DOHH2 (cell line): Measurements from ENCODE around the gene SLC47A1.

ENCODE experiments used
- H3F3A ChIP-seq: fragments of 200-600 bp; sonication (generic), shearing (Covaris generic); 2 replicates; pipeline ENCODE4 v1.6.0; 2016; ENCODE audit warnings: antibody characterized with exemption, mild to moderate bottlenecking; ENCODE audit not compliant: control insufficient read depth, insufficient read depth
- H3K27ac ChIP-seq: fragments of 200-600 bp; sonication (generic); 2 replicates; pipeline ENCODE4 v1.5.1; 2014; ENCODE audit warnings: low read depth, mild to moderate bottlenecking, low read length, moderate library complexity
- H3K27me3 ChIP-seq: fragments of 200-600 bp; sonication (generic); 2 replicates; pipeline ENCODE4 v1.6.1; 2014; ENCODE audit warnings: mild to moderate bottlenecking, low read length, mixed read lengths; ENCODE audit not compliant: control insufficient read depth
- H3K36me3 ChIP-seq: fragments of 200-600 bp; sonication (generic); 2 replicates; pipeline ENCODE4 v1.6.1; 2014; ENCODE audit warnings: mild to moderate bottlenecking, low read length, moderate library complexity, mixed read lengths; ENCODE audit not compliant: control insufficient read depth
- H3K4me1 ChIP-seq: fragments of 200-600 bp; sonication (generic); 2 replicates; pipeline ENCODE4 v1.6.1; 2014; ENCODE audit warnings: mild to moderate bottlenecking, low read length, mixed read lengths; ENCODE audit not compliant: control insufficient read depth
- H3K4me2 ChIP-seq: fragments of 200-600 bp; sonication (generic); 2 replicates; pipeline ENCODE4 v1.6.0; 2014; ENCODE audit warnings: mild to moderate bottlenecking, low read length, moderate library complexity
- H3K4me3 ChIP-seq: fragments of 200-600 bp; sonication (generic); 2 replicates; pipeline ENCODE4 v1.5.1; 2014; ENCODE audit warnings: mild to moderate bottlenecking, low read length, mixed read lengths
- H3K79me2 ChIP-seq: fragments of 200-600 bp; sonication (generic); 2 replicates; pipeline ENCODE4 v1.6.1; 2014; ENCODE audit warnings: mild to moderate bottlenecking, low read length, mixed read lengths; ENCODE audit not compliant: control insufficient read depth
- H3K9me2 ChIP-seq: fragments of 200-600 bp; sonication (generic); replicated peaks from 2 replicates; pipeline ENCODE4 v1.6.1; 2014; ENCODE audit warnings: mild to moderate bottlenecking, low read length, mixed read lengths; ENCODE audit not compliant: control insufficient read depth
- H3K9me3 ChIP-seq: fragments of 200-600 bp; sonication (generic); 2 replicates; pipeline ENCODE4 v1.6.1; 2014; ENCODE audit warnings: antibody characterized with exemption, low read length, mixed read lengths; ENCODE audit not compliant: control insufficient read depth, insufficient read depth
- H4K20me1 ChIP-seq: fragments of 200-600 bp; sonication (generic); 2 replicates; pipeline ENCODE4 v1.6.0; 2014; ENCODE audit warnings: low read depth, mild to moderate bottlenecking, antibody characterized with exemption, low read length, moderate library complexity; ENCODE audit not compliant: control insufficient read depth, insufficient read depth
- EZH2phosphoT487 ChIP-seq: fragments of 200-600 bp; sonication (generic); IDR thresholded peaks from 2 replicates; pipeline ENCODE4 v1.6.1; 2017; ENCODE audit warnings: borderline replicate concordance, mild to moderate bottlenecking, antibody characterized with exemption, low read length, moderate library complexity, mixed read lengths
- TF ChIP-seq, protein P1 (sequence below): fragments of 200-600 bp; sonication (generic); IDR thresholded peaks from one replicate; pipeline ENCODE4 v1.5.1; 2014; ENCODE audit warnings: antibody characterized with exemption, mild to moderate bottlenecking, low read depth, low read length; ENCODE audit not compliant: poor library complexity, severe bottlenecking

The SLC47A1 gene

DNA sequence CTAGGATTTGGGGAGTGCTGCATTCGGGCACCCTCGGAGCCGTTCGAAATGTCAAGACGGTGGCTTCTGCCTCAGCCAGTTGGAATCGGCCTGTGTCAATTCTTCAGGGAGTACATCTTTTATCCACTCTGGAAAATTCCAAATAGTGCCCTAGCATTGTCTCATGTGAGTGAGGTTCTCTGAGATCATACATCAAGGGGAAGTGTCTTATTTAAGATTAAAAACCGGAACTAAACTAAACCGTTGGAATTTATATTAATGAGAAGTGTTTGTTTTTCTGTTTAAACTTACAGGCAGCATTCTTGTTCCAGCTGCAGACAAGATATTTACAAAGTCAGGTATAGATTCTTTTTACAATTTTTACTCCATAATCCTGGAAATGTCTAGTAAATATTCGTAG, 56.8 kb downstream of the SLC47A1 start:
- Histone ChIP-seq H3K4me2 (no peak overlapping the region), H3F3A (no peaks in the 10 kb centered on the region), H3K27ac (no peak overlapping the region), H3K4me3 (no peak overlapping the region), H3K27me3 (no peaks in the 10 kb centered on the region), H3K9me2 (no peaks in the 10 kb centered on the region), H4K20me1 (no peaks in the 10 kb centered on the region; the same call in 1 of the 2 replicates), H3K4me1 (no peaks in the 10 kb centered on the region), H3K79me2 (no peaks in the 10 kb centered on the region), H3K36me3 (no peaks in the 10 kb centered on the region), H3K9me3 (no peaks in the 10 kb centered on the region)
- TF ChIP-seq, protein P1, sequence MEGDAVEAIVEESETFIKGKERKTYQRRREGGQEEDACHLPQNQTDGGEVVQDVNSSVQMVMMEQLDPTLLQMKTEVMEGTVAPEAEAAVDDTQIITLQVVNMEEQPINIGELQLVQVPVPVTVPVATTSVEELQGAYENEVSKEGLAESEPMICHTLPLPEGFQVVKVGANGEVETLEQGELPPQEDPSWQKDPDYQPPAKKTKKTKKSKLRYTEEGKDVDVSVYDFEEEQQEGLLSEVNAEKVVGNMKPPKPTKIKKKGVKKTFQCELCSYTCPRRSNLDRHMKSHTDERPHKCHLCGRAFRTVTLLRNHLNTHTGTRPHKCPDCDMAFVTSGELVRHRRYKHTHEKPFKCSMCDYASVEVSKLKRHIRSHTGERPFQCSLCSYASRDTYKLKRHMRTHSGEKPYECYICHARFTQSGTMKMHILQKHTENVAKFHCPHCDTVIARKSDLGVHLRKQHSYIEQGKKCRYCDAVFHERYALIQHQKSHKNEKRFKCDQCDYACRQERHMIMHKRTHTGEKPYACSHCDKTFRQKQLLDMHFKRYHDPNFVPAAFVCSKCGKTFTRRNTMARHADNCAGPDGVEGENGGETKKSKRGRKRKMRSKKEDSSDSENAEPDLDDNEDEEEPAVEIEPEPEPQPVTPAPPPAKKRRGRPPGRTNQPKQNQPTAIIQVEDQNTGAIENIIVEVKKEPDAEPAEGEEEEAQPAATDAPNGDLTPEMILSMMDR = no peak
- no peak for TF ChIP-seq EZH2phosphoT487

DNA sequence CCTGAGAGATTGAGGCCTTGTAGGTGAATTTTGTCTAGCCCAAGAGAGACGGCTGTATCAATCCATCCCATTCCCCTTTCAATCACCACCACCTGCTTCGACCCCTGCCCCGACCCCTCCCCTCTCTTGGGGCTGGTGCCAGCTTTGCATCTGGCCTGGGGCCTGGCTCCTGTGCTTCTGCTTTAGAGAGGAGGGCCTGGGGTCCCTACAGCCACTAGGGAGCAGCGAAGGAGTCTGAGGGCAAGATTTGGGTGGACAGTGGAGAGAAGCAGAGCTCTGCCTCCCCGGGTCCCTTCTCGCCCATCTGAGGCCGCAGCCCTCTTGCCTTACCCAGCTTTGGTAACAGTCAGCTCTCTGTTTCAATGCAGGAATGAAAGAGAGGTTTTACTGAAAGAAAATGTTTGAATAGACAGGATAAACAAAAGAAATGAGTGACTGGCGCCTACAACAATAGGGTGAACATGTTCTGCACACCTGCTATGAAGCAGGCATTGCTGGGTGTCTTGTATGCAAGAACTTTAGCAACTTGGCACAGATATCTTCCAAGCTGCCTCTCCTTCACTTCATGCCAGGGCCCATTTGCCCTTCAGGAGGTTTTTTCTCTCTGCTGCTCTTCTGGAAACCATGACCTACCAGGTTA, 57.4 kb downstream of the SLC47A1 start:
- Histone ChIP-seq H3K27me3 (no peaks in the 10 kb centered on the region), H3K9me2 (no peaks in the 10 kb centered on the region), H4K20me1 (no peaks in the 10 kb centered on the region; the same call in 1 of the 2 replicates), H3K27ac (no peak overlapping the region), H3K4me1 (no peaks in the 10 kb centered on the region), H3K4me2 (no peak overlapping the region), H3K4me3 (no peak overlapping the region), H3K9me3 (no peaks in the 10 kb centered on the region), H3K79me2 (no peaks in the 10 kb centered on the region), H3F3A (no peaks in the 10 kb centered on the region), H3K36me3 (no peaks in the 10 kb centered on the region)
- TF ChIP-seq, protein P1 = no peak
- TF ChIP-seq EZH2phosphoT487 = no peak

GRCh38 chr17:19592316-19592715, 58.7 kb downstream of the SLC47A1 start:
- no peaks in the 10 kb centered on the region for H3F3A ChIP-seq
- H3K36me3 ChIP-seq = no peaks in the 10 kb centered on the region
- H3K9me2 ChIP-seq = no peaks in the 10 kb centered on the region

More at GRCh38 chr17:19592316-19592715, 58.7 kb downstream of the SLC47A1 start:
- no peak overlapping the region for H3K4me2 ChIP-seq
- H3K4me3 ChIP-seq = no peak overlapping the region
- no peaks in the 10 kb centered on the region; the same call in 1 of the 2 replicates for H4K20me1 ChIP-seq
- H3K27ac ChIP-seq = no peak overlapping the region
- no peaks in the 10 kb centered on the region for H3K9me3 ChIP-seq
- no peaks in the 10 kb centered on the region for H3K4me1 ChIP-seq
- TF ChIP-seq, protein P1 = no peak
- no peak for TF ChIP-seq EZH2phosphoT487
- H3K27me3 ChIP-seq = no peaks in the 10 kb centered on the region
- no peaks in the 10 kb centered on the region for H3K79me2 ChIP-seq
